ENCODE results near the gene GRIN3B.
"Not testable (repeated sequence)": the region's sequence is repeated elsewhere in the genome, so short reads cannot be mapped to it uniquely, and the experiment has no call there.

GRIN3B gene

GRCh38 chr19:954672-955494, 45.3 kb upstream of the GRIN3B start:
- TF ChIP-seq CTCF (IDR thresholded peaks at IDR 0.05; ENCODE audit: insufficient read depth, low read depth, low read length, missing control alignments), result no peak

GRCh38 chr19:955803-956765, 44.1 kb upstream of the GRIN3B start:
- H3K4me3 ChIP-seq (ENCODE audit: low read length), result no peak overlapping the region
- DNase-seq (ENCODE audit: low read depth), result no peak
- TF ChIP-seq CTCF (IDR thresholded peaks at IDR 0.05; ENCODE audit: insufficient read depth, low read depth, low read length, missing control alignments), result no peak

More at GRCh38 chr19:954672-955494, 45.3 kb upstream of the GRIN3B start:
- H3K4me3 ChIP-seq (ENCODE audit: low read length), result no peak overlapping the region
- no peak for DNase-seq (ENCODE audit: low read depth)

GRCh38 chr19:956766-957440, 43.3 kb upstream of the GRIN3B start:
- no peak overlapping the region for H3K4me3 ChIP-seq (ENCODE audit: low read length)
- peak; percentile 55 for DNase-seq (ENCODE audit: low read depth)
- TF ChIP-seq CTCF (IDR thresholded peaks at IDR 0.05; ENCODE audit: insufficient read depth, low read depth, low read length, missing control alignments), result no peak

- H3K4me3 ChIP-seq (ENCODE audit: low read length), result not testable (repeated sequence)
These were observed 42.6 kb upstream of the GRIN3B start for GRCh38 chr19:957578-957977.

GRCh38 chr19:958967-959855, 41.0 kb upstream of the GRIN3B start:
- no peak overlapping the region for H3K4me3 ChIP-seq (ENCODE audit: low read length)
- TF ChIP-seq CTCF (IDR thresholded peaks at IDR 0.05; ENCODE audit: insufficient read depth, low read depth, low read length, missing control alignments), result no peak
- DNase-seq (ENCODE audit: low read depth), result peak; percentile 87

More at GRCh38 chr19:957578-957977, 42.6 kb upstream of the GRIN3B start:
- not testable (repeated sequence) for DNase-seq (ENCODE audit: low read depth)

GRCh38 chr19:960020-960419, 40.2 kb upstream of the GRIN3B start:
- no peak for TF ChIP-seq CTCF (IDR thresholded peaks at IDR 0.05; ENCODE audit: insufficient read depth, low read depth, low read length, missing control alignments)
- no peak for DNase-seq (ENCODE audit: low read depth)
- H3K4me3 ChIP-seq (ENCODE audit: low read length), result no peak overlapping the region
